H9 (cell line): ENCODE measurements around the gene PTPRQ. TPM values are rescaled to one million over a fixed set of nuclear protein-coding genes. Genes with fewer than 3 reads are reported as not detected.

Source experiments
- DNase-seq: peaks from one replicate; pipeline ENCODE4 v3.0.0-alpha.2; 2017
- H2AFZ ChIP-seq: one replicate; pipeline ENCODE4 v1.6.1; 2013; ENCODE audit warnings: mild to moderate bottlenecking, low read length, control low read depth, moderate library complexity
- H2AK5ac ChIP-seq: 2 replicates; pipeline ENCODE4 v1.6.1; 2013; ENCODE audit warnings: low read length, control low read depth, mixed read lengths; ENCODE audit not compliant: insufficient read length
- H2BK120ac ChIP-seq: one replicate; pipeline ENCODE4 v1.6.1; 2013; ENCODE audit warnings: low read depth, mild to moderate bottlenecking, low read length, control low read depth, inconsistent platforms; ENCODE audit not compliant: poor library complexity, severe bottlenecking
- H2BK12ac ChIP-seq: 2 replicates; pipeline ENCODE4 v1.6.1; 2013; ENCODE audit warnings: low read length, control low read depth, mixed read lengths, low read depth; ENCODE audit not compliant: insufficient read length
- H2BK15ac ChIP-seq: 2 replicates; pipeline ENCODE4 v1.6.1; 2013; ENCODE audit warnings: low read depth, low read length, control low read depth
- H2BK20ac ChIP-seq: one replicate; pipeline ENCODE4 v1.6.1; 2013; ENCODE audit warnings: low read depth, mild to moderate bottlenecking, low read length, control low read depth, inconsistent platforms; ENCODE audit not compliant: poor library complexity, severe bottlenecking
- H2BK5ac ChIP-seq: 2 replicates; pipeline ENCODE4 v1.6.1; 2013; ENCODE audit warnings: low read length, control low read depth, mixed read lengths; ENCODE audit not compliant: insufficient read length
- H3K14ac ChIP-seq: 2 replicates; pipeline ENCODE4 v1.6.1; 2013; ENCODE audit warnings: low read length, control low read depth; ENCODE audit not compliant: insufficient read depth
- H3K18ac ChIP-seq: 2 replicates; pipeline ENCODE4 v1.6.1; 2013; ENCODE audit warnings: low read depth, mild to moderate bottlenecking, mixed read lengths, low read length, control low read depth; ENCODE audit not compliant: insufficient read length
- H3K23ac ChIP-seq: 2 replicates; pipeline ENCODE4 v1.6.1; 2013; ENCODE audit warnings: low read length, control low read depth, mixed read lengths, low read depth; ENCODE audit not compliant: insufficient read length
- H3K23me2 ChIP-seq: 2 replicates; pipeline ENCODE4 v1.6.1; 2013; ENCODE audit warnings: low read depth, mild to moderate bottlenecking, mixed read lengths, low read length, control low read depth; ENCODE audit not compliant: insufficient read length, poor library complexity, severe bottlenecking
- H3K27ac ChIP-seq: 2 replicates; pipeline ENCODE4 v1.5.1; 2013; ENCODE audit warnings: low read length, control low read depth, mixed read lengths, low read depth; ENCODE audit not compliant: insufficient read length
- H3K27me3 ChIP-seq: 2 replicates; pipeline ENCODE4 v1.6.1; 2013; ENCODE audit warnings: low read length, control low read depth, inconsistent platforms; ENCODE audit not compliant: insufficient read depth
- H3K4ac ChIP-seq: 2 replicates; pipeline ENCODE4 v1.6.1; 2013; ENCODE audit warnings: low read depth, mild to moderate bottlenecking, control low read depth, inconsistent platforms, low read length, moderate library complexity
- H3K4me1 ChIP-seq: 2 replicates; pipeline ENCODE4 v1.6.1; 2013; ENCODE audit warnings: low read length, control low read depth, inconsistent platforms; ENCODE audit not compliant: insufficient read depth
- H3K4me2 ChIP-seq: 2 replicates; pipeline ENCODE4 v1.6.1; 2013; ENCODE audit warnings: low read length, control low read depth, mixed read lengths; ENCODE audit not compliant: insufficient read length, insufficient read depth
- H3K56ac ChIP-seq: 2 replicates; pipeline ENCODE4 v1.6.1; 2013; ENCODE audit warnings: low read depth, mild to moderate bottlenecking, mixed read lengths, low read length, control low read depth; ENCODE audit not compliant: insufficient read length
- H3K79me1 ChIP-seq: 2 replicates; pipeline ENCODE4 v1.6.1; 2013; ENCODE audit warnings: low read depth, mild to moderate bottlenecking, moderate library complexity, low read length, control low read depth, inconsistent platforms; ENCODE audit not compliant: insufficient read depth, poor library complexity, severe bottlenecking
- H3K79me2 ChIP-seq: 2 replicates; pipeline ENCODE4 v1.6.1; 2013; ENCODE audit warnings: low read length, control low read depth, inconsistent platforms; ENCODE audit not compliant: insufficient read depth
- H3K9ac ChIP-seq: 2 replicates; pipeline ENCODE4 v1.6.1; 2013; ENCODE audit warnings: low read length, control low read depth, mixed read lengths; ENCODE audit not compliant: insufficient read length; ENCODE audit errors: extremely low read depth
- H3K9me3 ChIP-seq: one replicate; pipeline ENCODE4 v1.6.1; 2013; ENCODE audit warnings: low read depth, low read length, inconsistent platforms; ENCODE audit not compliant: control insufficient read depth
- H3T11ph ChIP-seq: one replicate; pipeline ENCODE4 v1.6.1; 2013; ENCODE audit warnings: mild to moderate bottlenecking, low read length, control low read depth, inconsistent platforms
- H4K20me1 ChIP-seq: one replicate; pipeline ENCODE4 v1.6.1; 2013; ENCODE audit not compliant: control insufficient read depth, insufficient read length, insufficient read depth
- H4K5ac ChIP-seq: 2 replicates; pipeline ENCODE4 v1.6.1; 2013; ENCODE audit warnings: low read depth, mild to moderate bottlenecking, mixed read lengths, low read length, control low read depth; ENCODE audit not compliant: insufficient read length
- H4K8ac ChIP-seq: replicated peaks from 2 replicates; pipeline ENCODE4 v1.6.1; 2013; ENCODE audit warnings: low read length, control low read depth, mixed read lengths, low read depth; ENCODE audit not compliant: insufficient read length
- H4K91ac ChIP-seq: 2 replicates; pipeline ENCODE4 v1.6.1; 2013; ENCODE audit warnings: low read depth, mild to moderate bottlenecking, moderate library complexity, mixed read lengths, low read length, control low read depth; ENCODE audit not compliant: insufficient read length
- H3K27ac Mint-ChIP-seq, 3 experiments: 2 replicates in 2 of 3; 3 replicates in 1 of 3; pipeline ENCODE4 v1.8.0; 2020 to 2021; ENCODE audit warnings: mixed read lengths in 3 of 3, mild to moderate bottlenecking in 1 of 3, moderate library complexity in 1 of 3
- H3K27me3 Mint-ChIP-seq: 2 replicates; pipeline ENCODE4 v1.8.0; 2021; ENCODE audit warnings: low read depth, mild to moderate bottlenecking, moderate library complexity, mixed read lengths
- H3K36me3 Mint-ChIP-seq, 3 experiments: 2 replicates in 2 of 3; 3 replicates in 1 of 3; pipeline ENCODE4 v1.8.0; 2020 to 2021; ENCODE audit warnings: low read depth in 3 of 3, mixed read lengths in 3 of 3; ENCODE audit not compliant: insufficient read depth in 1 of 3
- H3K4me1 Mint-ChIP-seq, 2 experiments: 2 replicates each; pipeline ENCODE4 v1.8.0; 2020; ENCODE audit warnings: mixed read lengths in 2 of 2
- H3K4me3 Mint-ChIP-seq, 2 experiments: 2 replicates in 1 of 2; 3 replicates in 1 of 2; pipeline ENCODE4 v1.8.0; 2020 to 2021; ENCODE audit warnings: mild to moderate bottlenecking in 2 of 2, mixed read lengths in 2 of 2, moderate library complexity in 1 of 2
- H3K9me3 Mint-ChIP-seq, 2 experiments: 2 replicates in 1 of 2; 3 replicates in 1 of 2; pipeline ENCODE4 v1.8.0; 2020; ENCODE audit warnings: mild to moderate bottlenecking in 2 of 2, mixed read lengths in 2 of 2, moderate library complexity in 1 of 2
- CTCF ChIP-seq: fragments of 200-600 bp; sonication (generic); conservative IDR thresholded peaks from 3 replicates; pipeline ENCODE4 v1.8.0; 2021; ENCODE audit warnings: antibody characterized with exemption, mild to moderate bottlenecking
- WGBS: extraction: QIAGEN DNeasy Blood & Tissue Kit; methylation state at CpG from one replicate; pipeline ENCODE4 v1.1.7; 2013; ENCODE audit warnings: missing lambda C conversion rate, low lambda C conversion rate, mixed read lengths; ENCODE audit not compliant: insufficient read length; ENCODE audit errors: extremely low coverage; 5-methylcytosine and 5-hydroxymethylcytosine counted together
- total RNA-seq: library from RNA; stranded (reverse); gene quantifications from 2 replicates; pipeline ENCODE4 v1.2.1, GENCODE V29; 2021

The PTPRQ gene
- total RNA-seq, 1 experiment from 2014 or later: not detected

- H3K79me1 ChIP-seq: no peaks in the 10 kb centered on the region
- H3K27me3 ChIP-seq: no peaks in the 10 kb centered on the region
- no peak overlapping the region for H2BK12ac ChIP-seq
- peaks cover 3% of the 10 kb centered on the region; the same call in 1 of the 2 replicates for H3K4me1 ChIP-seq
- H2BK5ac ChIP-seq: no peak overlapping the region
- H3K56ac ChIP-seq: no peak overlapping the region
- H4K5ac ChIP-seq: no peak overlapping the region
- H3T11ph ChIP-seq: no peak overlapping the region
- no peak overlapping the region for H4K91ac ChIP-seq
- Mint-ChIP-seq H3K27ac (no peak overlapping the region), H3K9me3 (no peaks in the 10 kb centered on the region), H3K4me1 (no peaks in the 10 kb centered on the region), H3K4me3 (no peak overlapping the region), H3K27me3 (no peaks in the 10 kb centered on the region), H3K36me3 (no peaks in the 10 kb centered on the region; a peak in 3 of 7 replicates)
- no peak overlapping the region for H2BK15ac ChIP-seq
- H3K4me2 ChIP-seq: no peak overlapping the region
- no peaks in the 10 kb centered on the region for H3K9me3 ChIP-seq
- no peak for DNase-seq
- H3K14ac ChIP-seq: no peak overlapping the region
- no peaks in the 10 kb centered on the region for H4K20me1 ChIP-seq
- H3K9ac ChIP-seq: no peak overlapping the region
- H3K18ac ChIP-seq: no peak overlapping the region
- H3K23ac ChIP-seq: no peak overlapping the region
- H2BK20ac ChIP-seq: no peak overlapping the region
- no peak overlapping the region for H4K8ac ChIP-seq
- no peaks in the 10 kb centered on the region for H3K23me2 ChIP-seq
- H2BK120ac ChIP-seq: no peak overlapping the region
- no peak for TF ChIP-seq CTCF
- H2AK5ac ChIP-seq: no peak overlapping the region
- no peak overlapping the region for H2AFZ ChIP-seq
- H3K79me2 ChIP-seq: no peaks in the 10 kb centered on the region
- WGBS: no CpG with 5 or more reads among the region's 1 CpG
- H3K27ac ChIP-seq: no peak overlapping the region
- no peak overlapping the region for H3K4ac ChIP-seq
Observed at GRCh38 chr12:80469681-80470080, 25.6 kb downstream of the PTPRQ start.
